Left ventricle myocardium inferior (tissue), 1 donor: ENCODE data around the gene XXYLT1. TPM values are rescaled to one million over a fixed set of nuclear protein-coding genes. Genes with fewer than 3 reads are reported as not detected.
"Not testable (repeated sequence)": the region's sequence is repeated elsewhere in the genome, so short reads cannot be mapped to it uniquely, and the experiment has no call there.

ENCODE experiments used
- DNase-seq: peaks from one replicate; pipeline ENCODE4 v3.0.0-alpha.2; 2020
- H3K27ac ChIP-seq: fragments of 200-600 bp; replicated peaks from 2 replicates; pipeline ENCODE4 v1.8.0; 2021
- H3K27me3 ChIP-seq: fragments of 200-600 bp; 2 replicates; pipeline ENCODE4 v1.8.0; 2021; ENCODE audit warnings: low read depth
- H3K36me3 ChIP-seq: fragments of 200-600 bp; 2 replicates; pipeline ENCODE4 v1.8.0; 2021
- H3K4me1 ChIP-seq: fragments of 200-600 bp; 2 replicates; pipeline ENCODE4 v1.8.0; 2021
- H3K4me3 ChIP-seq: fragments of 200-600 bp; 2 replicates; pipeline ENCODE4 v1.8.0; 2021; ENCODE audit warnings: mild to moderate bottlenecking, moderate library complexity
- H3K9me3 ChIP-seq: fragments of 200-600 bp; replicated peaks from 2 replicates; pipeline ENCODE4 v1.8.0; 2021
- CTCF ChIP-seq: fragments of 200-600 bp; IDR thresholded peaks from 2 replicates; pipeline ENCODE4 v1.8.0; 2021; ENCODE audit warnings: antibody characterized with exemption, mild to moderate bottlenecking, borderline replicate concordance
- intact Hi-C: fragments of 100-400 bp; cut with micrococcal nuclease; formaldehyde crosslinking; loops from one replicate; pipeline ENCODE4 v1.11.0; 2022
- total RNA-seq: library from RNA; stranded (reverse); fragmentation: NEBNext Ultra II Directional; extraction: Animal tissue kit (Norgen Biotek cat#: 25700); gene quantifications from one replicate; pipeline ENCODE4 v1.2.1, GENCODE V29; 2021
- donor health status: DM: no; HTN: yes; CAD: no; lungs with severe emphysema.

XXYLT1 gene
- total RNA-seq, 1 donor from 2014 or later, result 2.3 TPM

- Histone ChIP-seq H3K4me1 (peaks cover 28% of the 10 kb centered on the region), H3K27ac (no peak overlapping the region), H3K4me3 (no peak overlapping the region), H3K9me3 (no peaks in the 10 kb centered on the region), H3K36me3 (peaks cover 6% of the 10 kb centered on the region), H3K27me3 (no peaks in the 10 kb centered on the region)
- no peak for TF ChIP-seq CTCF
- DNase-seq, result no peak
- intact Hi-C loops, result no loop called here
Measured at GRCh38 chr3:195221015-195221853, 49.7 kb downstream of the XXYLT1 start.

GRCh38 chr3:195219351-195220230, 51.4 kb downstream of the XXYLT1 start:
- DNase-seq, result no peak
- no peaks in the 10 kb centered on the region for H3K27me3 ChIP-seq
- peaks cover 28% of the 10 kb centered on the region for H3K4me1 ChIP-seq
- H3K27ac ChIP-seq, result no peak overlapping the region
- no peak for TF ChIP-seq CTCF
- no peaks in the 10 kb centered on the region for H3K9me3 ChIP-seq
- intact Hi-C loops, result no loop called here
- no peak overlapping the region for H3K4me3 ChIP-seq
- H3K36me3 ChIP-seq, result no peaks in the 10 kb centered on the region

GRCh38 chr3:195218331-195218730, 52.6 kb downstream of the XXYLT1 start:
- H3K9me3 ChIP-seq, H3K36me3 ChIP-seq, H3K4me3 ChIP-seq, DNase-seq, H3K27me3 ChIP-seq, H3K27ac ChIP-seq, intact Hi-C loops: not testable (repeated sequence)
- H3K4me1 ChIP-seq, result peaks cover 18% of the 10 kb centered on the region

- H3K36me3 ChIP-seq, H3K27me3 ChIP-seq, H3K4me1 ChIP-seq, H3K27ac ChIP-seq, DNase-seq, H3K4me3 ChIP-seq, H3K9me3 ChIP-seq, intact Hi-C loops: not testable (repeated sequence)
Measured at GRCh38 chr3:195215576-195215975, 55.4 kb downstream of the XXYLT1 start.

- H3K9me3 ChIP-seq, result no peaks in the 10 kb centered on the region
- no peak for DNase-seq
- intact Hi-C loops, result no loop called here
- no peak for TF ChIP-seq CTCF
- no peak overlapping the region for H3K27ac ChIP-seq
- no peaks in the 10 kb centered on the region for H3K27me3 ChIP-seq
- no peaks in the 10 kb centered on the region for H3K36me3 ChIP-seq
- no peak overlapping the region for H3K4me3 ChIP-seq
- H3K4me1 ChIP-seq, result peaks cover 20% of the 10 kb centered on the region
Measured at GRCh38 chr3:195214381-195214780, 56.6 kb downstream of the XXYLT1 start.

- no peak overlapping the region for H3K4me3 ChIP-seq
- H3K9me3 ChIP-seq, result no peaks in the 10 kb centered on the region
- intact Hi-C loops, result no loop called here
- DNase-seq, result no peak
- no peaks in the 10 kb centered on the region for H3K36me3 ChIP-seq
- H3K4me1 ChIP-seq, result peaks cover 26% of the 10 kb centered on the region
- no peaks in the 10 kb centered on the region for H3K27me3 ChIP-seq
- H3K27ac ChIP-seq, result no peak overlapping the region
- TF ChIP-seq CTCF, result no peak
Measured at GRCh38 chr3:195213639-195214315, 57.2 kb downstream of the XXYLT1 start.
